GM12873 (cell line): Measurements from ENCODE around the gene MRM1.

Experiments
- TF ChIP-seq, protein P1 (sequence below): IDR thresholded peaks from 2 replicates; pipeline ENCODE4 v1.5.1; 2012; ENCODE audit warnings: low read depth, mild to moderate bottlenecking, moderate library complexity, low read length, control low read depth; ENCODE audit not compliant: insufficient read depth; ENCODE audit errors: missing control alignments

Gene MRM1

DNA sequence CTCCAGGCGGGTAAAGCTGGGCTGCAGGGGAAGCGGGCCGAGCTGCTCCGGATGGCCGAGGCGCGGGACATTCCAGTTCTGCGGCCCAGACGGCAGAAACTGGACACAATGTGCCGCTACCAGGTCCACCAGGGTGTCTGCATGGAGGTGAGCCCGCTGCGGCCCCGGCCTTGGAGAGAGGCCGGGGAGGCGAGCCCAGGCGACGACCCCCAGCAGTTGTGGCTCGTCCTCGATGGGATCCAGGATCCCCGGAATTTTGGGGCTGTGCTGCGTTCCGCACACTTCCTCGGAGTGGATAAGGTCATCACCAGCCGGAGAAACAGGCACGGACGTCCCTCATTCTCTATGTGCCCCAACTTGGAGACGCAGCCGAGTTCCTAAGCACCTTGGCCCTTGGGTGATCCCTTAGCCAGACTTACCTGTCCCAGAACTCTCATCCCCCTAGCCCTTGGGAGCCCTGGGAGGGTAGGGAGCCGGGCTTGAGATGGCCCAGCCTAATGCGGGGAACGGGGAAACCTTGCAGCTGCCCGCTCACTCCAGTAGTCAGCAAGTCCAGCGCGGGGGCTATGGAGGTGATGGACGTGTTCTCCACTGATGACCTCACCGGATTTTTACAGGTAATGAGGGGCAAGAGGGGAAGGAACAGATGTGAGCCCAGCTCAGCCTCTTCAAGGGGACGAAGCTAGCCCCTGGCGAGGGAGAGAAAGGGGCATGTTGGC, 806 bp downstream of the MRM1 start:
- TF ChIP-seq, protein P1, sequence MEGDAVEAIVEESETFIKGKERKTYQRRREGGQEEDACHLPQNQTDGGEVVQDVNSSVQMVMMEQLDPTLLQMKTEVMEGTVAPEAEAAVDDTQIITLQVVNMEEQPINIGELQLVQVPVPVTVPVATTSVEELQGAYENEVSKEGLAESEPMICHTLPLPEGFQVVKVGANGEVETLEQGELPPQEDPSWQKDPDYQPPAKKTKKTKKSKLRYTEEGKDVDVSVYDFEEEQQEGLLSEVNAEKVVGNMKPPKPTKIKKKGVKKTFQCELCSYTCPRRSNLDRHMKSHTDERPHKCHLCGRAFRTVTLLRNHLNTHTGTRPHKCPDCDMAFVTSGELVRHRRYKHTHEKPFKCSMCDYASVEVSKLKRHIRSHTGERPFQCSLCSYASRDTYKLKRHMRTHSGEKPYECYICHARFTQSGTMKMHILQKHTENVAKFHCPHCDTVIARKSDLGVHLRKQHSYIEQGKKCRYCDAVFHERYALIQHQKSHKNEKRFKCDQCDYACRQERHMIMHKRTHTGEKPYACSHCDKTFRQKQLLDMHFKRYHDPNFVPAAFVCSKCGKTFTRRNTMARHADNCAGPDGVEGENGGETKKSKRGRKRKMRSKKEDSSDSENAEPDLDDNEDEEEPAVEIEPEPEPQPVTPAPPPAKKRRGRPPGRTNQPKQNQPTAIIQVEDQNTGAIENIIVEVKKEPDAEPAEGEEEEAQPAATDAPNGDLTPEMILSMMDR: no peak

DNA sequence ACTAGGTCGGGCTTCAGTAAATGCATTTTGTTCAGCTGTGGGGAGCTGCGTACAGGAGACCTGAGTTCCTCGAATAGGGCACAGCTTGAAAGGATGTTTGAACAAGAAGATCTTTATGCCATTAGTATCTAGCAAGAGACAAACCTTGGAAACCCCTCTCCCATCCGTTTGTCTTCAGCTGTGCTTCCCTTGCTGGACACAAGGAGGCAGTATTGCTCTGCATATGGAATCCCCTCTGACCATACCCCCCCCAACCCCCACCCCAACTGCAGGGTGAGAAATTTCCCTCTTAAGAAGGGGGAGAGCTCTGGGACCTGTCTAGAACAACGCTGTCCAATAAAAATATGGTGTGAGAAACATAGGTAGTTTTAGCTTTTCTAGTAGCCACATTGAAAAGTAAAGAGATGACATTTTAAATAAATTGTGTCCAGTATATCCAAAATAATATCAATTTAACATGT, 1.6 kb downstream of the MRM1 start:
- TF ChIP-seq, protein P1: peak; percentile 92

DNA sequence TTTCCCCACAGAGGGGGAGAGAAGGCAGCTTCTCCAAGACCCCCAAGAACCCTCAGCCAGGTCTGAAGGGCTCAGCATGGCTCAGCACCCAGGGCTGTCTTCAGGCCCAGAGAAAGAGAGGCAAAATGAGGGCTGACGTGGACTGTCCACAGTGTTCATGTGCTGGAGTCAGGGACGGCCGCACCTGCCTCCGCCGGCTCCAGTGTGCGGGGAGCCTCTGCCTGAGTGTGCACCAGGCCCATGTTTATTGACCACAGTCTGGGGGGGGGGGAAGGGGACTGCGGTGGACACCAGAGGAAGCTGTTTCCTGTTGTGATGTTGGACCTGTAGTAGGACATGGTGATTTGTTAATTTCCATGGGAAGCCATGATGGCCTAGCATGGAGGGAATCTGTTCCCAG, 6.9 kb downstream of the MRM1 start:
- TF ChIP-seq, protein P1: no peak

DNA sequence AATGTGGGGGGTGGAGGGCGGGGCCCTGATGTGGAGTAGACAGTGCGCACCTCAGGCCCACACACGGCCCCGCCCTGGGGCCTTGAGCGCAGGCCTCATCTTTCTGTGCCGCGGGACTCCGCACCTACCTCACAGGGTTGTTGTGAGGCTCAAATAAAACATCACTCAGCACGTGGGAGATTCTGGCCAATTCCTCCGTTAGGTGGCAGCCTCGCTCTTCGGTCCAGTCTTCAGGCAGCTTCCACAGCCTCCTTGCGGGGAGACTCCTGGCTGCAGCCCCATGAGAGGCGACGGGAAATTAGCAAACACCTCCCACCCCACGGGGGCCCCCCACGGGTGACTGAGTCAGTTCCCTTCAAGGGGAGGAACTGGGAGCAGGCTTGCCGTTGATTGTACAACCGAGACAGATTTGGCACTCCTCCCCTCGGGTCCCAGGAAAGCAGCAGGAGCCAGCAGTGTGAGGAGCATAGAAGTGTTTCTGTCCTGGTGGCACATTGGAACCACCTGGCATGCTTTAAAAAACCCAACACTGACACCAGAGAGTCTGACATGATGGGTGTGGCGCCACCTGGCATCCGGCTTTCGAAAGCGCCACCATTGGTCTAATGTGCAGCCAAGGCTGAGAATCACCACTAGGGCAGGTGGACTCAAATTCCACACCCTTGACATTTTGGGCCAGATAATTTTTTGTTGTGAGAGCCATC, 7.6 kb downstream of the MRM1 start:
- TF ChIP-seq, protein P1: peak; percentile 15

DNA sequence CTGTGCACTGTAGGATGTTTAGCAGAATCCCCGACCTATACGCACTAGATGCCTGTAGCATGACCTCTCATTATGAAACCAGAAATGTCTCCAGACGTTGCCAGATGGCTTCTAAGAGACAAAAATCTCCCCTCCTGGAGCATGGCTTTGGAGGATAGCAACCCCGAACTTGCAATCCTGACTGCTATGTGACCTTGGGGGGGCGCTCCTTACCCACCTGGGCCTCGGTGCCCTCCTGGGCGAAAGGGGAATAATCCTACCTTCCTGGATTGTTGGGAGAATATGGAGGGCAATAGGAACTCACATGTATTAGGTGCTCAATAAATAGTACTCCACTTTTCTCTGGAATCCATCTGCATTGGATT, 8.1 kb downstream of the MRM1 start:
- TF ChIP-seq, protein P1: peak; percentile 1

DNA sequence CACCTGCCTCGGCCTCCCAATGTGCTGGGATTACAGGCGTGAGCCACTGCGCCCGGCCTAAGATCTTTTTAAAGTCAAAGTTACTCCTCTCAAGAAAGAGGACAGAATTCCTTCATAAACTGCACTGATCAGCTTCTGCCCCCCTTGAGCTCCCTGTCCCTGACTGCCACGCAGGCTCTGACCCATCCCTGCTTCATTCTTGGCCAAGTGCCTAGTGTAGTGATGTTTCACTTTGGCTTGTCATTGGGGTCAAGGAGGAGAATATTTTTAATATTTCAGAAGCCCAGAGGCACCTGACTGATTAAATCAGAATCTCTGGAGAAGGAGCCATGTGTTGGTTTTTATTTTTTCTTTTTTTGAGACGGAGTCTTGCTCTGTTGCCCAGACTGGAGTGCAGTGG, 9.1 kb downstream of the MRM1 start:
- TF ChIP-seq, protein P1: no peak

DNA sequence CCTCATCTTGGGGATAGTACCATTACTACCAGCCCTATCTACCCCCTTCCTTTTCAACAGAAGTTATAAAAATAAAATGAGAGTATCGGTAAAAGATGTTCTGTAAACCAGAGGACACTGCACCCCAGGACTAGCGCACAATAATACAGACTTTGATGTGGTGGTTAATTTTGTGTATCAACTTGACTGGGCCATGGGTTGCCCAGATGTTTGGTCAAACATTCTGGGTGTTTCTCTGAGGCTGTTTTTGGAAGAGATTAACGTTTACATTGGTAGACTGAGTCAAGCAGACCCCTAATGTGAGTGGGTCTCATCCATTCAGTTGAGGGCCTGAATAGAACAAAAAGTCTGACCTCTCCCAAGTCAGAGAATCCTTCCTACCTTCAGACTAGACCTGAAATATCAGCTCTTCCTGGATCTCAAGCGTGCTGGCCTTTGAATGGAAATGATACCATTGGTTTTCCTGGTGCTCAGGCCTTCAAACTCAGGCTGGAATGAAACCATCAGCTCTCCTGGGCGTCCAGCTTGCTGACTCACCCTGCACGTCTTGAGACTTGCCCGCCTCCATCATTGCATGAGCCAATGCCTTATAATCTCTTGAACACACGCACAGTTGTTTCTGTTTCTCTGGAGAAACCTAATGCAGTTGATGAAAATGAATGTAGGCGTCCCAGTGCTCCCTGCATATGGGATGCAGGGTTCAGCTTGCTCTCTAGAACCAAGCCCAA, 10.1 kb downstream of the MRM1 start:
- TF ChIP-seq, protein P1: no peak
